H9 (cell line): ENCODE results near the gene TRAK1. TPM values are rescaled to one million over a fixed set of nuclear protein-coding genes. Genes with fewer than 3 reads are reported as not detected.

ENCODE experiments used
- DNase-seq: peaks from one replicate; pipeline ENCODE4 v3.0.0-alpha.2; 2017
- H2AFZ ChIP-seq: one replicate; pipeline ENCODE4 v1.6.1; 2013; ENCODE audit warnings: mild to moderate bottlenecking, low read length, control low read depth, moderate library complexity
- H2AK5ac ChIP-seq: 2 replicates; pipeline ENCODE4 v1.6.1; 2013; ENCODE audit warnings: low read length, control low read depth, mixed read lengths; ENCODE audit not compliant: insufficient read length
- H2BK120ac ChIP-seq: one replicate; pipeline ENCODE4 v1.6.1; 2013; ENCODE audit warnings: low read depth, mild to moderate bottlenecking, low read length, control low read depth, inconsistent platforms; ENCODE audit not compliant: poor library complexity, severe bottlenecking
- H2BK12ac ChIP-seq: 2 replicates; pipeline ENCODE4 v1.6.1; 2013; ENCODE audit warnings: low read length, control low read depth, mixed read lengths, low read depth; ENCODE audit not compliant: insufficient read length
- H2BK15ac ChIP-seq: 2 replicates; pipeline ENCODE4 v1.6.1; 2013; ENCODE audit warnings: low read depth, low read length, control low read depth
- H2BK20ac ChIP-seq: one replicate; pipeline ENCODE4 v1.6.1; 2013; ENCODE audit warnings: low read depth, mild to moderate bottlenecking, low read length, control low read depth, inconsistent platforms; ENCODE audit not compliant: poor library complexity, severe bottlenecking
- H2BK5ac ChIP-seq: 2 replicates; pipeline ENCODE4 v1.6.1; 2013; ENCODE audit warnings: low read length, control low read depth, mixed read lengths; ENCODE audit not compliant: insufficient read length
- H3K14ac ChIP-seq: 2 replicates; pipeline ENCODE4 v1.6.1; 2013; ENCODE audit warnings: low read length, control low read depth; ENCODE audit not compliant: insufficient read depth
- H3K18ac ChIP-seq: 2 replicates; pipeline ENCODE4 v1.6.1; 2013; ENCODE audit warnings: low read depth, mild to moderate bottlenecking, mixed read lengths, low read length, control low read depth; ENCODE audit not compliant: insufficient read length
- H3K23ac ChIP-seq: 2 replicates; pipeline ENCODE4 v1.6.1; 2013; ENCODE audit warnings: low read length, control low read depth, mixed read lengths, low read depth; ENCODE audit not compliant: insufficient read length
- H3K23me2 ChIP-seq: 2 replicates; pipeline ENCODE4 v1.6.1; 2013; ENCODE audit warnings: low read depth, mild to moderate bottlenecking, mixed read lengths, low read length, control low read depth; ENCODE audit not compliant: insufficient read length, poor library complexity, severe bottlenecking
- H3K27ac ChIP-seq: 2 replicates; pipeline ENCODE4 v1.5.1; 2013; ENCODE audit warnings: low read length, control low read depth, mixed read lengths, low read depth; ENCODE audit not compliant: insufficient read length
- H3K27me3 ChIP-seq: 2 replicates; pipeline ENCODE4 v1.6.1; 2013; ENCODE audit warnings: low read length, control low read depth, inconsistent platforms; ENCODE audit not compliant: insufficient read depth
- H3K4ac ChIP-seq: 2 replicates; pipeline ENCODE4 v1.6.1; 2013; ENCODE audit warnings: low read depth, mild to moderate bottlenecking, control low read depth, inconsistent platforms, low read length, moderate library complexity
- H3K4me1 ChIP-seq: 2 replicates; pipeline ENCODE4 v1.6.1; 2013; ENCODE audit warnings: low read length, control low read depth, inconsistent platforms; ENCODE audit not compliant: insufficient read depth
- H3K4me2 ChIP-seq: 2 replicates; pipeline ENCODE4 v1.6.1; 2013; ENCODE audit warnings: low read length, control low read depth, mixed read lengths; ENCODE audit not compliant: insufficient read length, insufficient read depth
- H3K56ac ChIP-seq: 2 replicates; pipeline ENCODE4 v1.6.1; 2013; ENCODE audit warnings: low read depth, mild to moderate bottlenecking, mixed read lengths, low read length, control low read depth; ENCODE audit not compliant: insufficient read length
- H3K79me1 ChIP-seq: 2 replicates; pipeline ENCODE4 v1.6.1; 2013; ENCODE audit warnings: low read depth, mild to moderate bottlenecking, moderate library complexity, low read length, control low read depth, inconsistent platforms; ENCODE audit not compliant: insufficient read depth, poor library complexity, severe bottlenecking
- H3K79me2 ChIP-seq: 2 replicates; pipeline ENCODE4 v1.6.1; 2013; ENCODE audit warnings: low read length, control low read depth, inconsistent platforms; ENCODE audit not compliant: insufficient read depth
- H3K9ac ChIP-seq: 2 replicates; pipeline ENCODE4 v1.6.1; 2013; ENCODE audit warnings: low read length, control low read depth, mixed read lengths; ENCODE audit not compliant: insufficient read length; ENCODE audit errors: extremely low read depth
- H3K9me3 ChIP-seq: one replicate; pipeline ENCODE4 v1.6.1; 2013; ENCODE audit warnings: low read depth, low read length, inconsistent platforms; ENCODE audit not compliant: control insufficient read depth
- H3T11ph ChIP-seq: one replicate; pipeline ENCODE4 v1.6.1; 2013; ENCODE audit warnings: mild to moderate bottlenecking, low read length, control low read depth, inconsistent platforms
- H4K20me1 ChIP-seq: one replicate; pipeline ENCODE4 v1.6.1; 2013; ENCODE audit not compliant: control insufficient read depth, insufficient read length, insufficient read depth
- H4K5ac ChIP-seq: 2 replicates; pipeline ENCODE4 v1.6.1; 2013; ENCODE audit warnings: low read depth, mild to moderate bottlenecking, mixed read lengths, low read length, control low read depth; ENCODE audit not compliant: insufficient read length
- H4K8ac ChIP-seq: replicated peaks from 2 replicates; pipeline ENCODE4 v1.6.1; 2013; ENCODE audit warnings: low read length, control low read depth, mixed read lengths, low read depth; ENCODE audit not compliant: insufficient read length
- H4K91ac ChIP-seq: 2 replicates; pipeline ENCODE4 v1.6.1; 2013; ENCODE audit warnings: low read depth, mild to moderate bottlenecking, moderate library complexity, mixed read lengths, low read length, control low read depth; ENCODE audit not compliant: insufficient read length
- H3K27ac Mint-ChIP-seq, 3 experiments: 2 replicates in 2 of 3; 3 replicates in 1 of 3; pipeline ENCODE4 v1.8.0; 2020 to 2021; ENCODE audit warnings: mixed read lengths in 3 of 3, mild to moderate bottlenecking in 1 of 3, moderate library complexity in 1 of 3
- H3K27me3 Mint-ChIP-seq: 2 replicates; pipeline ENCODE4 v1.8.0; 2021; ENCODE audit warnings: low read depth, mild to moderate bottlenecking, moderate library complexity, mixed read lengths
- H3K36me3 Mint-ChIP-seq, 3 experiments: 2 replicates in 2 of 3; 3 replicates in 1 of 3; pipeline ENCODE4 v1.8.0; 2020 to 2021; ENCODE audit warnings: low read depth in 3 of 3, mixed read lengths in 3 of 3; ENCODE audit not compliant: insufficient read depth in 1 of 3
- H3K4me1 Mint-ChIP-seq, 2 experiments: 2 replicates each; pipeline ENCODE4 v1.8.0; 2020; ENCODE audit warnings: mixed read lengths in 2 of 2
- H3K4me3 Mint-ChIP-seq, 2 experiments: 2 replicates in 1 of 2; 3 replicates in 1 of 2; pipeline ENCODE4 v1.8.0; 2020 to 2021; ENCODE audit warnings: mild to moderate bottlenecking in 2 of 2, mixed read lengths in 2 of 2, moderate library complexity in 1 of 2
- H3K9me3 Mint-ChIP-seq, 2 experiments: 2 replicates in 1 of 2; 3 replicates in 1 of 2; pipeline ENCODE4 v1.8.0; 2020; ENCODE audit warnings: mild to moderate bottlenecking in 2 of 2, mixed read lengths in 2 of 2, moderate library complexity in 1 of 2
- WGBS: extraction: QIAGEN DNeasy Blood & Tissue Kit; methylation state at CpG from one replicate; pipeline ENCODE4 v1.1.7; 2013; ENCODE audit warnings: missing lambda C conversion rate, low lambda C conversion rate, mixed read lengths; ENCODE audit not compliant: insufficient read length; ENCODE audit errors: extremely low coverage; 5-methylcytosine and 5-hydroxymethylcytosine counted together
- total RNA-seq: library from RNA; stranded (reverse); gene quantifications from 2 replicates; pipeline ENCODE4 v1.2.1, GENCODE V29; 2021
- TF ChIP-seq, protein P1 (sequence below): fragments of 200-600 bp; sonication (generic); conservative IDR thresholded peaks from 3 replicates; pipeline ENCODE4 v1.8.0; 2021; ENCODE audit warnings: antibody characterized with exemption, mild to moderate bottlenecking

The TRAK1 gene
- total RNA-seq, 1 experiment from 2014 or later, result 34.2 TPM

DNA sequence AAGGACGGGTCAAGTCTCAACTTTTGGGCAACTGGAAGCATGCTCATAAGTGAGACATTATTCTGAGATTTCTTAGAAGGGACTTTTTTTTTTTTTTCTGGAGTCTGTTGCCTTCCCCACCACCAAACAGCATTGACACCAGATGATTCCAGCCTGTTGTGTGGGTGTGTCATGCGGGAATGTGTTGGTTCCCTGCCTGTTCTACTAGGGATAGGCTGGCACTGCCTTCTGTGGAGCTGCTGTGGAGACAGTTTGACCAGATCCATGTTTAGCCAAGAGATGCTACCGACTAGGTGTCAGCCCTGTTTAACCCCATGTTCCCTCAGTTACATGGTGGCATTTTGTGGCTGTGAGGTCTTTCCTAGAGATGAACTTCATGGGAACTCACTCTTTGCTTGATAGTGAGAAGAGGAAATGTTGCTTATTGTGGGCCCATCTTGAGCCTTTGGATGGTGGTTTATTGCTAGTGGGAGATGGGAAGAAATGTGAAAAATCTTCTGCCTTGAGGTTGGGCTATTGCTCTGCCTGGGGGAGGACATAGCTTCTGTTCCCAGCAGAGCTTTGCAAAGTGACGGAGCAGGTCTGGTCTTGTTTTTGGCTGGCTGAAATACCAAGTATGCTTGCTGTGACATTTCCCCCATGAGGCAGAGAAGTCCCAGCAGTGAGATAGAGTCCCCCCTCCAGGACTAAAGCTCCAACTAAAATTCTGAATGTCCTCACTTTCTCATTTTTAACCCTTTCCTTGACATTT lies 31.3 kb downstream of the TRAK1 start:
- TF ChIP-seq, protein P1, sequence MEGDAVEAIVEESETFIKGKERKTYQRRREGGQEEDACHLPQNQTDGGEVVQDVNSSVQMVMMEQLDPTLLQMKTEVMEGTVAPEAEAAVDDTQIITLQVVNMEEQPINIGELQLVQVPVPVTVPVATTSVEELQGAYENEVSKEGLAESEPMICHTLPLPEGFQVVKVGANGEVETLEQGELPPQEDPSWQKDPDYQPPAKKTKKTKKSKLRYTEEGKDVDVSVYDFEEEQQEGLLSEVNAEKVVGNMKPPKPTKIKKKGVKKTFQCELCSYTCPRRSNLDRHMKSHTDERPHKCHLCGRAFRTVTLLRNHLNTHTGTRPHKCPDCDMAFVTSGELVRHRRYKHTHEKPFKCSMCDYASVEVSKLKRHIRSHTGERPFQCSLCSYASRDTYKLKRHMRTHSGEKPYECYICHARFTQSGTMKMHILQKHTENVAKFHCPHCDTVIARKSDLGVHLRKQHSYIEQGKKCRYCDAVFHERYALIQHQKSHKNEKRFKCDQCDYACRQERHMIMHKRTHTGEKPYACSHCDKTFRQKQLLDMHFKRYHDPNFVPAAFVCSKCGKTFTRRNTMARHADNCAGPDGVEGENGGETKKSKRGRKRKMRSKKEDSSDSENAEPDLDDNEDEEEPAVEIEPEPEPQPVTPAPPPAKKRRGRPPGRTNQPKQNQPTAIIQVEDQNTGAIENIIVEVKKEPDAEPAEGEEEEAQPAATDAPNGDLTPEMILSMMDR, result no peak
- Histone ChIP-seq H2BK15ac (no peak overlapping the region), H3K23me2 (no peaks in the 10 kb centered on the region), H2BK20ac (no peak overlapping the region), H3K9ac (no peak overlapping the region), H3K23ac (no peak overlapping the region), H2BK5ac (no peak overlapping the region), H2AFZ (no peak overlapping the region), H2BK12ac (no peak overlapping the region), H3K79me1 (no peaks in the 10 kb centered on the region), H2BK120ac (no peak overlapping the region), H3K56ac (no peak overlapping the region), H2AK5ac (no peak overlapping the region), H3K4me1 (peaks cover 10% of the 10 kb centered on the region), H3K4me2 (no peak overlapping the region), H3K27me3 (no peaks in the 10 kb centered on the region), H4K91ac (no peak overlapping the region), H3K14ac (peak overlapping the region; percentile 8; the same call in 1 of the 2 replicates), H3K4ac (no peak overlapping the region), H4K8ac (no peak overlapping the region), H4K20me1 (no peaks in the 10 kb centered on the region), H3K79me2 (no peaks in the 10 kb centered on the region), H3K18ac (no peak overlapping the region), H3T11ph (no peak overlapping the region), H3K27ac (no peak overlapping the region), H4K5ac (no peak overlapping the region), H3K9me3 (no peaks in the 10 kb centered on the region)
- Mint-ChIP-seq H3K4me1 (peaks cover 21 to 24% of the 10 kb centered on the region in 2 experiments), H3K27me3 (no peaks in the 10 kb centered on the region), H3K27ac (peak overlapping the region in 2 of 3 experiments; percentile 2 to 50; a peak in 2 of 7 replicates), H3K36me3 (peaks cover 0 to 11% (median 5%) of the 10 kb centered on the region in 3 experiments; a peak in 3 of 7 replicates), H3K9me3 (no peaks in the 10 kb centered on the region), H3K4me3 (no peak overlapping the region)
- no CpG with 5 or more reads among the region's 4 CpGs for WGBS
- no peak for DNase-seq
